Inflammatory macrophage (primary cell): ENCODE data around the gene ULBP3.
"Not testable (repeated sequence)": the region's sequence is repeated elsewhere in the genome, so short reads cannot be mapped to it uniquely, and the experiment has no call there.

ENCODE experiments used
- DNase-seq, 2 donors: peaks; one replicate each; pipeline ENCODE4 v3.0.0-alpha.2; 2020 to 2022

ULBP3 gene

GRCh38 chr6:150015281-150016001, 53.5 kb downstream of the ULBP3 start:
- DNase-seq, result not testable (repeated sequence)

- DNase-seq, result not testable (repeated sequence)
Measured at GRCh38 chr6:150014623-150015280, 54.2 kb downstream of the ULBP3 start.

GRCh38 chr6:150013785-150014622, 54.9 kb downstream of the ULBP3 start:
- DNase-seq, result not testable (repeated sequence)

- not testable (repeated sequence) for DNase-seq
Measured at GRCh38 chr6:150012846-150013784, 55.8 kb downstream of the ULBP3 start.
